ENCODE measurements around the gene OPN3. TPM values are rescaled to one million over a fixed set of nuclear protein-coding genes. Genes with fewer than 3 reads are reported as not detected.

Gene OPN3
- total and polyA plus RNA-seq, 9 of the 15 experiments (the other 6 are each of a cell fraction or from before 2014, with no cell fraction given): 4.2 to 34.6 (median 17.0) TPM

DNA sequence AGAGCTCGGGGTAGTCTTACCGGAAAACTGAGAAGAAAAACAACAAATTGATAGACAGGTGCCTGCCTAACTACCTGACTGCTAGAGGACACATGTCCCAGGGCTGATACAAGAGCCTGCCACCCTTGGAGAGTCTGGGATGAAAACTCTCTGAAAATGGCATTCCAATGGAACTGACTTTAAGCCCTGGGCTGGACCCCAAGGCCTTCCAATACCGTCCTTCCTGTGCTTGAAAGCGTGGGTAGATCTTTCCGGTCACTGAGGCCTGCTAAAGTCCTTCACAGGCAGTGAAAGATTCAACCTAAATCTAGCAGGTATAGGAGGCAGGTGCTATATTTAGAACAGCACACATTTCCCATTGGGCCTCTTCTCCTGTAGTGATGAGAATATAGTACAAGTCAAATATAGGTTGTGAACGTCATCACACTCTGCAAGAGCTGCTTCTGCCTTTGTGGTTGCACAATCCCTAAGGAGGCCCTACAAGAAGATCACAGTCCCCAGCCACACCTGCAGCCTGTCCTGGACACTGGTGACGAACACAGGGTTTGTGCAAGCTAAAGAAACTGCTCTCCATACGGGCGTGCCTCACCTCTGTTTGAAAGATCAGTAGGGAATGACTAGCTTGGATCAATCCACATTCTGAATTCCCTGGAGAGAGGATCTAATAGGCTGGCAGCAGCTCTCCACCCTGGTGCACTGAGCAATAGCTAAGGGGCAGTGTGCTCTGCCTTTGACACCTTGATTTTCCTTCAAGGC, 876 bp upstream of the OPN3 start (continued):
- TF ChIP-seq MITF (IDR thresholded peaks at IDR 0.05) (no peak), NONO (IDR thresholded peaks at IDR 0.05; ENCODE audit: low read depth in 2 of 2, low read length in 1 of 2) (no peak), CBX3 (IDR thresholded peaks at IDR 0.05; ENCODE audit: borderline replicate concordance in 1 of 2, low read length in 2 of 2) (peak in 1 of 2 experiments; percentile 40; a peak in 1 of 3 replicates), SMARCB1 (IDR thresholded peaks at IDR 0.05; ENCODE audit: insufficient read length, low read depth) (no peak), ZSCAN29 (IDR thresholded peaks at IDR 0.05) (no peak)

GRCh38 chr1:241639623-241640148, 483 bp downstream of the OPN3 start:
- peak overlapping the region; percentile 90 for H2AFZ ChIP-seq (ENCODE audit: low read depth, low read length)
- BruUV-seq (replicated peaks): no TSS peak
- WGBS (ENCODE audit: insufficient coverage, low coverage, missing lambda C conversion rate): 2% methylated on average over 18 of the region's 42 CpGs
- peaks cover 7 to 9% of the 10 kb centered on the region in 2 experiments for H3K4me1 ChIP-seq (replicated peaks in 1 of 2; ENCODE audit: control insufficient read depth in 2 of 2, insufficient read depth in 2 of 2, low read length in 2 of 2)
- in situ Hi-C loops (cut with MboI): no loop called here
- H3K9me1 ChIP-seq (ENCODE audit: control insufficient read depth, insufficient read depth, low read length): no peaks in the 10 kb centered on the region
- POLR2A ChIA-PET: interaction anchor here (1.4 to 1.9 kb wide), 3 partner anchors 14 to 41 kb away, joined by 3 to 6 read pairs (median 3); no protein-coding TSS in a partner anchor
- no peaks in the 10 kb centered on the region for H3K27me3 ChIP-seq (ENCODE audit: control insufficient read depth in 2 of 2, insufficient read depth in 2 of 2, low read length in 2 of 2)
- DNase-seq (ENCODE audit: extremely low read depth in 1 of 4, low spot score in 3 of 4) (peak; percentile 66 to 74 (median 68)), ATAC-seq (peak; percentile 72), FAIRE-seq (no peak)
- peak overlapping the region; percentile 98 for H3K4me2 ChIP-seq (ENCODE audit: insufficient read depth, low read length)
- H3K36me3 ChIP-seq (ENCODE audit: control insufficient read depth, insufficient read depth, low read length): peaks cover 31% of the 10 kb centered on the region
- 0 out of 2 replicates have a peak, but pooled peaks cover 3% of the 10 kb centered on the region for H4K20me1 ChIP-seq (replicated peaks; ENCODE audit: control insufficient read depth, insufficient read depth, low read length)
- peak overlapping the region; percentile 93 for H3K27ac ChIP-seq (ENCODE audit: extremely low read depth, low read depth, low read length)
- peak overlapping the region; percentile 88 for H3K4me3 ChIP-seq
- CTCF ChIA-PET (ENCODE audit: low intra/inter-chr PET ratio): interaction anchor here (0.6 kb wide), 1 partner anchor 162 kb away, joined by 3 read pairs; no protein-coding TSS in a partner anchor
- H3K9me3 ChIP-seq (replicated peaks; ENCODE audit: control insufficient read depth, insufficient read depth, low read depth, low read length): peaks cover 22% of the 10 kb centered on the region
- peaks cover 54% of the 10 kb centered on the region for H3K79me2 ChIP-seq (ENCODE audit: control insufficient read depth, insufficient read depth, low read length)
- intact Hi-C loops (cut with micrococcal nuclease): loop anchor here (5.0 kb wide), 1 partner anchor 78 kb away; no protein-coding TSS in a partner anchor
- peak overlapping the region; percentile 87 to 100 for H3K9ac ChIP-seq (ENCODE audit: insufficient read depth in 1 of 2, low read depth in 2 of 2, low read length in 2 of 2)
- peak; percentile 66; the same call in 1 of the 2 replicates for TF ChIP-seq CTBP1 (IDR thresholded peaks at IDR 0.05; ENCODE audit: borderline replicate concordance)
- TF ChIP-seq STAT5B (CRISPR knock-in tag; IDR thresholded peaks at IDR 0.05): no peak
- no peak for TF ChIP-seq THAP7 (CRISPR knock-in tag; IDR thresholded peaks at IDR 0.05)
- TF ChIP-seq EP400 (IDR thresholded peaks at IDR 0.05): 0 out of 2 replicates have a peak, but pooled peaks have one; percentile 9
- no peak for TF ChIP-seq KDM4B (IDR thresholded peaks at IDR 0.05; ENCODE audit: borderline replicate concordance in 2 of 2, low read depth in 1 of 2)
- TF ChIP-seq POLR2A (conservative IDR thresholded peaks at IDR 0.05): peak; percentile 45
- 0 out of 4 replicates have a peak, but pooled peaks of 1 of the 2 experiments have one; percentile 1 for TF ChIP-seq MLLT1 (IDR thresholded peaks at IDR 0.05)
- TF ChIP-seq HDAC8 (tag; IDR thresholded peaks at IDR 0.05): peak; percentile 48; the same call in 1 of the 2 replicates
